Activated CD8-positive, alpha-beta T cell treated with anti-CD3 and anti-CD28 coated beads, Interleukin-2, amount 10 ng/mL, durations not matched to agents 7 days and 5 days (primary cell): ENCODE measurements around the gene C10orf90. TPM values are rescaled to one million over a fixed set of nuclear protein-coding genes. Genes with fewer than 3 reads are reported as not detected.

Experiments
- ATAC-seq: fragments of 150-1000 bp; cut with Tn5 transposase; one replicate; pipeline ENCODE4 v1.10.0; 2021; ENCODE audit warnings: moderate library complexity
- CTCF ChIA-PET: fragments of 350-600 bp; sonication (Branson Sonifier 250); formaldehyde crosslinking; loops from one replicate; lab custom pipeline; 2021; ENCODE audit warnings: antibody characterized with exemption; lab: Charles Lee
- POLR2A ChIA-PET: fragments of 350-600 bp; sonication (Branson Sonifier 250); formaldehyde crosslinking; loops from one replicate; lab custom pipeline; 2021; ENCODE audit warnings: antibody characterized with exemption; lab: Charles Lee
- DNase-seq: peaks from one replicate; pipeline ENCODE4 v3.0.0-alpha.2; 2020
- H3K27ac Mint-ChIP-seq: one replicate; pipeline ENCODE4 v1.8.0; 2021; ENCODE audit warnings: mild to moderate bottlenecking, mixed read lengths
- H3K27me3 Mint-ChIP-seq: one replicate; pipeline ENCODE4 v1.8.0; 2021; ENCODE audit warnings: low read depth, mixed read lengths
- H3K36me3 Mint-ChIP-seq: one replicate; pipeline ENCODE4 v1.8.0; 2021; ENCODE audit warnings: low read depth, mixed read lengths
- H3K4me1 Mint-ChIP-seq: one replicate; pipeline ENCODE4 v1.8.0; 2021; ENCODE audit warnings: low read depth, mixed read lengths
- H3K4me3 Mint-ChIP-seq: one replicate; pipeline ENCODE4 v1.8.0; 2021; ENCODE audit warnings: mild to moderate bottlenecking, mixed read lengths
- H3K9me3 Mint-ChIP-seq: one replicate; pipeline ENCODE4 v1.8.0; 2022; ENCODE audit warnings: mixed read lengths; ENCODE audit not compliant: insufficient read depth
- total RNA-seq, 2 experiments: library from RNA; stranded (reverse); gene quantifications; one replicate each; pipeline ENCODE4 v1.2.3, GENCODE V29; 2021

Gene C10orf90
- total RNA-seq, 2 experiments from 2014 or later: not detected

DNA sequence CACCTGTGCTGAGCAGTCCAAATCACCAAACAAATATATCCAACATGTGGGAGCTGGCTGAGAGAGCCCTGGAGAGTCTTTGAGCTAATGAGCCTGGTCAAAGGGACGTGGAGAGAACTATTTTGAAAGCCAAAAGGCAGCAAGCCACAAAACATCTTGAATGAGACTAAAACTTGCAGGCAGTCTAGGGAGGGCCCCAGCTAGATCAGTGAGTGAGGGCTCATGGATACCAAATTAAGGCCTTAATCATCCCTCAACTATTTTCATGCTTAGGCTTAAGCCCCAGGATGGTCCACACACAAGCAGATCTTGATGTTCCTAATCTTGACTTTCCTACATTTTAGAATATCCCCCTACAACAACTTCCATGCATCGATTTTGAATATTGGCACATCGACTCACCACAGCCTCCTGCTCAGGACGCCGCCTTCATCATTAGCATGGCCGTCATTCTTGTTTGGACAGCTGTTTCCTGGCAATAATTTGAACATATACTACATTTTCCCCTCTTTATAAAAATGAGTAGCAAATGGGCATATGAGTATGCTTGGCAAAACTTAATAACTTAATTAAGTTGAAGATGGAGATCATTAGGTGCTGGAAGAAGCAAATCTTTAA lies 195.3 kb downstream of the C10orf90 start:
- no peak overlapping the region for H3K4me3 Mint-ChIP-seq
- H3K9me3 Mint-ChIP-seq: no peaks in the 10 kb centered on the region
- no peak overlapping the region for H3K27ac Mint-ChIP-seq
- H3K4me1 Mint-ChIP-seq: no peaks in the 10 kb centered on the region
- POLR2A ChIA-PET: no interaction called here
- CTCF ChIA-PET: no interaction called here
- H3K27me3 Mint-ChIP-seq: no peaks in the 10 kb centered on the region
- no peak for ATAC-seq
- no peaks in the 10 kb centered on the region for H3K36me3 Mint-ChIP-seq
- DNase-seq: no peak

DNA sequence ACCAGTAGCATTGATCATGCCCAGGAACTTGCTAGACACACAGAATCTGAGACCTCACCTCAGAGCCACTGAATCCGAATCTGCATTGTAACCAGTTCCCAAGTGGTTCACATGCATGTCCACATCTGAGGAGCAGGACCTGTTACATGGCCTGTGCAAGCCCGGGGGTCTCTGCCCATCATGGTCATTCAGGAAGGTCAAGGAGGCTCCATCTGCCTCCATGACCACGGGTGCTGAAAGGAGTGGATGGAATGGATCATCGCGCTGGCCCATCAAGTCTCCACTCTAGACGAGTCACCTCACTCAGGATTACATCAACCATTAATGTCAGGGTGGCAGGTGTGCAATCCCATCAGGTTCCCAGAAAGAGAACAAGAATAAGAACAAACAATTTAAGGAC lies 196.5 kb downstream of the C10orf90 start:
- no peak overlapping the region for H3K4me3 Mint-ChIP-seq
- ATAC-seq (no peak), DNase-seq (no peak)
- CTCF ChIA-PET: no interaction called here
- H3K27ac Mint-ChIP-seq: no peak overlapping the region
- H3K9me3 Mint-ChIP-seq: no peaks in the 10 kb centered on the region
- no peaks in the 10 kb centered on the region for H3K36me3 Mint-ChIP-seq
- POLR2A ChIA-PET: no interaction called here
- H3K4me1 Mint-ChIP-seq: peaks cover 5% of the 10 kb centered on the region
- no peaks in the 10 kb centered on the region for H3K27me3 Mint-ChIP-seq

DNA sequence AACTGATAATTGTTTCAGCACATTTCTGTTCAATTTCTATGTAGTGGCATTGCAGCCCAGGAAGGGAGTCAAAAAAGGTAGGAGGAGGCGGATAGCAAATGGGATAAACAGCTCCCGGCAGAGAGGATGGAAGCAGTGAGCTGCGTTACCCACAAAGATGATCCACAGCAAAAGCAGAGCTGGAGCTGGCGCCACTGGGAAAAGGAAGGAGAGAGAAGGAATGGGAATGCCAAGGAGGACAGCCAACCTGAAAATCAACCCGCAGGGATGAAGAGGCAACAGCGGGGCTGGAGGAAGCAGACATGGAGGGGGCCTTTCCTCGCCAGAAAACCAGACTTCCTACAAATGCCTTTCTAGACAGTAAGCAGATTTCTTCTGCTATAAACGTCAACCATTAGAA lies 199.5 kb downstream of the C10orf90 start:
- no peaks in the 10 kb centered on the region for H3K27me3 Mint-ChIP-seq
- CTCF ChIA-PET: no interaction called here

DNA sequence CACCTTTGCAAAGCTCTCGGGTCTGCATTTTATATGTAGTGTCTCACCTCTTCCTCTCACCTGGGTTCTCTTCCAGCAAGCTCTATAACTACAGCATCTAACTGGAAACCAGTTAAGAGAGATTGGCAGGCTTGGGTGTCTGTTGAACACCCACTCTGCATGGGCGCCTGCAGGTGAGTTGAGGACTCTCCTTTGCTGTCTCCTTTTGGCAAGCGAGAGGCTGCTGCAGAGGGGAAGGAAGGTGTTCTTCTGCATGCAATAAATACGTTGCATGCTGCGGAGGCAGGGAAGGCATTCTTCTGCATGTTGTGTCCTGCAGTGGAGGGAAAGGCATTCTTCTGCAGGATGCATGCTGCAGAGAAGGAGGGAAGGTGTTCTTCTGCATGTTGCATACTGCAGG lies 200.8 kb downstream of the C10orf90 start:
- ChIA-PET CTCF (no interaction called here), POLR2A (no interaction called here)
- ATAC-seq: no peak
- Mint-ChIP-seq H3K4me1 (peaks cover 8% of the 10 kb centered on the region), H3K27me3 (no peaks in the 10 kb centered on the region), H3K36me3 (no peaks in the 10 kb centered on the region), H3K27ac (no peak overlapping the region), H3K4me3 (no peak overlapping the region), H3K9me3 (no peaks in the 10 kb centered on the region)
- DNase-seq: no peak

More for the DNA sequence above, 199.5 kb downstream of the C10orf90 start:
- Mint-ChIP-seq H3K36me3 (no peaks in the 10 kb centered on the region), H3K4me1 (peaks cover 8% of the 10 kb centered on the region), H3K4me3 (no peak overlapping the region), H3K27ac (no peak overlapping the region), H3K9me3 (no peaks in the 10 kb centered on the region)
- DNase-seq: no peak
- POLR2A ChIA-PET: no interaction called here
- ATAC-seq: no peak

DNA sequence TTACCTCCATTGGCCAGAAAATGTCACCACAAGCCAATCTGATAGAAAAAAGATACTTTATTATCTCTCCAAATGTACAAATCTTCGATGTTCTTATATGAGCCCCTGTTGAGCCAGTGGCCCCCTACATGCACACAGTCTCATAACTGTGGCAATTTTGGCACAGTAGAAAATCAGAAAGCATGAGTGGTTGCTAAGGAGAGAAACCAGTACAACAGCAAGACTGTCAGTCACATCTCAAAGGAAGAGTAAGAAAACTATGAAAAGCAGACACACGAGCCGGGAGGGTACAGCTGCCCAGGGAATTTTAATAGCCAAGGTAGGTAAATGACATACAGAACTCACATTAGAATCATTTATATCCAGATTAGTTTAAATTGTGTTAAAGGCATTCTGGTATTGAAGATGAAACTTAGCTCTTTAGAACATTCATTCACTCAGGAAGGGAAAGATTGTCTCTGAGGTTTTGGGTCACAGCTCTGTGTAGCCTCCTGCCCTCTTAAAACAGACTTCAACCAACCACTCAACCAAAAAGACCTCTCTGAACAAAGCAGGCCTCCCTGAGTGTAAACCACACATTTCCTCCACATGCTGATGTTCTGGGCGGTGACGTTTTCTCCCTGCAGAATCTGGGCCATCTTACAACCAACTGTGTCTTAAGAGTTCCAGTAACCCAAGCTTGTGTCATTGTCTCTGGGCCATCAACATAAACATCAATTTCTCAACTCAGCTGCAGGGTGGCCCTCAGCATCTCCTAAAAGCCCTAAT lies 201.4 kb downstream of the C10orf90 start:
- Mint-ChIP-seq H3K36me3 (no peaks in the 10 kb centered on the region), H3K4me1 (peaks cover 8% of the 10 kb centered on the region), H3K4me3 (no peak overlapping the region), H3K9me3 (no peaks in the 10 kb centered on the region), H3K27ac (no peak overlapping the region), H3K27me3 (no peaks in the 10 kb centered on the region)
- ChIA-PET POLR2A (no interaction called here), CTCF (no interaction called here)
- ATAC-seq: peak; percentile 57
- no peak for DNase-seq

DNA sequence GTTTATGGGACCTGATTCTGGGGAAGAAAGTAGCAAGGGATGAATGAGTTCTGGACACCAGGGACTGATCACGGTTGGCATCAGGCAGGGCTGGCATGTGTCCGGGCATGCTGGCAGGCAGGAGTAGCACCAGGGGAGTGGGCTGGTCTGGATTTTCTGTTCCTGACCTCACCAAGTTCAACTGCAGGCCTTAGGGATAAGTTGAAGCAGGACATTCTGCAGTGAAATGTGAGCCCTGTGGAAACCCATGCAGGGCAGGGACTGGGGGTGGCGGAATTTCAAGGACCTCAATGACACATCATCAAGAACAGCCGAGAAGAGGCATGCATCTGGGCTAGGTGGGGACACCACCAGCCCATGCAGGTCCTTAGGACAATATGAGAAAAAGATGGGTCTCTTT lies 202.0 kb downstream of the C10orf90 start:
- H3K4me1 Mint-ChIP-seq: peaks cover 8% of the 10 kb centered on the region
- ChIA-PET POLR2A (no interaction called here), CTCF (no interaction called here)
- H3K27ac Mint-ChIP-seq: no peak overlapping the region
- no peaks in the 10 kb centered on the region for H3K27me3 Mint-ChIP-seq
- no peaks in the 10 kb centered on the region for H3K9me3 Mint-ChIP-seq
- H3K36me3 Mint-ChIP-seq: no peaks in the 10 kb centered on the region
- no peak for DNase-seq
- H3K4me3 Mint-ChIP-seq: no peak overlapping the region
- no peak for ATAC-seq

DNA sequence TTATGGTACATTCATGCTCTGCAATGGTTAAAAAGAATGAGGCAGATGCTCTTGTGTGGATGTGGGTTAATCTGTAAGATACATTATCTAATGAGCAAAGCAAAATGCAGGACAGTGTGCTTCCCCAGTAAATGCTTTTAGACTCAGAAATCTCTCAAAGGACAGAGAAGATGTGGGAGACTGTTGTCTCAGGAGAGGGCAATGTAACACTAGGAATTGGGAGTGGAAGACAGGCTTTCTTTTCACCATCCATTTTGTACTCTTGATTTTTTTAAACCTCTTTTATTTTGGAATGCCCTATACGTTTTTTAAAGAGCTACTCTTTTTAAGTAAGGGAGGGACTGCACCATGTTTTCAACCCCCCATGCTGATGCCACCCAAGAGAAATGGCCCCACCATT lies 204.7 kb downstream of the C10orf90 start:
- H3K27ac Mint-ChIP-seq: no peak overlapping the region
- peaks cover 8% of the 10 kb centered on the region for H3K4me1 Mint-ChIP-seq
- ATAC-seq (no peak), DNase-seq (no peak)
- no peaks in the 10 kb centered on the region for H3K9me3 Mint-ChIP-seq
- no peak overlapping the region for H3K4me3 Mint-ChIP-seq
- H3K36me3 Mint-ChIP-seq: no peaks in the 10 kb centered on the region
- ChIA-PET POLR2A (no interaction called here), CTCF (no interaction called here)
- no peaks in the 10 kb centered on the region for H3K27me3 Mint-ChIP-seq

DNA sequence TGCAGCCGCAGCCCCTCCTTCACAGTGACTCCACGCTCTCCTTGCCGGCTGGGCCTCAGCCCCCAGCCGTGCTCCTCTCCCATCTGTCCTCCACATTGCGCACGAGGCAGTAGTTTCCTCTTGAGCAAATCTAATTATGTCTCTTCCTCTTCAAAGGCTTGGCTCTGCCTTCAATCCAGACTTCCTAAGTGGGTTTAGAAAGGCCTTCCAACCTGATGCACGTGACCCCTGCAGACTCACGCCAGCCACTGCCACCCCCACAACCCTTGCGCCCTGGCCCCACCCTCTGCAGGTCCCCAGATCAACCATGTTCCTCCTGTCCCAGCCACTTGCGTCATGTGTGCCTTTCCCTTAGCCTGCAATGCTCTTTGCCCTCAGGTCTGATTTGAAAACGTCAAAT lies 207.2 kb downstream of the C10orf90 start:
- H3K9me3 Mint-ChIP-seq: no peaks in the 10 kb centered on the region
- ChIA-PET CTCF (no interaction called here), POLR2A (no interaction called here)
- H3K4me3 Mint-ChIP-seq: no peak overlapping the region
- no peaks in the 10 kb centered on the region for H3K4me1 Mint-ChIP-seq
- DNase-seq (no peak), ATAC-seq (no peak)
- no peaks in the 10 kb centered on the region for H3K27me3 Mint-ChIP-seq
- H3K27ac Mint-ChIP-seq: no peak overlapping the region
- no peaks in the 10 kb centered on the region for H3K36me3 Mint-ChIP-seq

DNA sequence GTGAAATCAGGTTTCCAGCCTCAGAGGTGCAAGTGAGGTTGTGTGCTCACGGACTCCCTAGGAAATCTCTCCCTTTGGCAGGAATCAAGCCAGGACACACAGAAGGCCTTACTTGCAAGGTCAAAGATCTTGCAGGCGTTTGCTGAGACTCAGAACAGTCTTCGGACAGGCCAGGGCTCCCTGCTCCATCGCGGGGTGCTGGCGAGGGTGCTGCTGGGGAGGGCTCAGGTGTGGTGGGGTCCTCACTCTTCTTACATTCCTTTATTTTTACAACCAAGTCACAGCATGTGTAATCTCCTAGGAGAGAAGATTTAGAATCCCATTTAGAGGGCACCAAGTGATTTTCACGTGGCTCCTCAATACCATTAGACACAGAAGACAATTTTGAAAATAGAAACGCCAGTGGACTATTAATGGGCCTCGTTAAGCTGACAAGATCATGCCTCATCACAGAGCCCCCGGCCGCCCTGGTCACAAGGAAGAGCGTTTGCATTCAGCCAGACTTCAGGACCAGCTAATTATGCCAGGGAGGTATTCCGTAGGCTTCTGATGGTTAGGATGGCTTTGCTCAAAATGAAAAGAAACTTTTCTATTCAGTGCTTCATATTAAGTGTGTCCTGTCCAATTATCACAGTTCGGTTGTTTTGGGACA lies 209.1 kb downstream of the C10orf90 start:
- CTCF ChIA-PET: no interaction called here
- ATAC-seq: no peak
- no peak overlapping the region for H3K4me3 Mint-ChIP-seq
- DNase-seq: no peak
- H3K27me3 Mint-ChIP-seq: no peaks in the 10 kb centered on the region
- no peaks in the 10 kb centered on the region for H3K4me1 Mint-ChIP-seq
- H3K9me3 Mint-ChIP-seq: no peaks in the 10 kb centered on the region
- no peaks in the 10 kb centered on the region for H3K36me3 Mint-ChIP-seq
- no peak overlapping the region for H3K27ac Mint-ChIP-seq
- POLR2A ChIA-PET: no interaction called here

DNA sequence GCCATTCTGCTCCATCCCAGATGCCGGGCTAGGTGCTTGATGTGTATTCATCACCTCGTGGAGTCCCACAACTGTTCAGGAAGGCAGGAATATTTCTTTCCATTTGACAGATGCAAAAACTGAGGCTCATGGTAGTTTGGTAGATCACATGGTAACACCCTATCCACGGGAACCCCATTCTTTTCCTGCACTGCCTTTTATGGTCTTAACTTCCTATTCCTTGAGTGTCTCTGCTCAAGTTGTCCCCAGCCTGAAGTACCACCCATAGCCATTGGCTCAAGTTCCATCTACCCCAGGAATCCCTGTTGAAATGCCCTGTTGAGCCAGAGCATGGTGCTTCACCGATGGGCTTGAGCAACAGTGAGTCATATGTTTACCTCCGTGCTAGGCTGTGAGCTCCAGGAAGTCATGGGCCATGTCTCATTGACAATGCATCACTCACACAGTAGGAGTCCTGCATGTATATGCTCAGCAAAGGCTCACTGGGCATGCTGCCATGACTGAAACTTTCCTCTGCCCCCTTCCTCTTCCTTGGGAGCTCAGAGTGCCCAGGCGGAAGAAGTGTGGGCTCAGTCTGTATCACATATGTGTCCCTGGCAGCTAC lies 210.5 kb downstream of the C10orf90 start:
- CTCF ChIA-PET: no interaction called here
- ATAC-seq (no peak), DNase-seq (no peak)
- Mint-ChIP-seq H3K4me1 (no peaks in the 10 kb centered on the region), H3K27ac (no peak overlapping the region), H3K4me3 (no peak overlapping the region), H3K36me3 (no peaks in the 10 kb centered on the region), H3K9me3 (no peaks in the 10 kb centered on the region), H3K27me3 (no peaks in the 10 kb centered on the region)
- POLR2A ChIA-PET: no interaction called here

DNA sequence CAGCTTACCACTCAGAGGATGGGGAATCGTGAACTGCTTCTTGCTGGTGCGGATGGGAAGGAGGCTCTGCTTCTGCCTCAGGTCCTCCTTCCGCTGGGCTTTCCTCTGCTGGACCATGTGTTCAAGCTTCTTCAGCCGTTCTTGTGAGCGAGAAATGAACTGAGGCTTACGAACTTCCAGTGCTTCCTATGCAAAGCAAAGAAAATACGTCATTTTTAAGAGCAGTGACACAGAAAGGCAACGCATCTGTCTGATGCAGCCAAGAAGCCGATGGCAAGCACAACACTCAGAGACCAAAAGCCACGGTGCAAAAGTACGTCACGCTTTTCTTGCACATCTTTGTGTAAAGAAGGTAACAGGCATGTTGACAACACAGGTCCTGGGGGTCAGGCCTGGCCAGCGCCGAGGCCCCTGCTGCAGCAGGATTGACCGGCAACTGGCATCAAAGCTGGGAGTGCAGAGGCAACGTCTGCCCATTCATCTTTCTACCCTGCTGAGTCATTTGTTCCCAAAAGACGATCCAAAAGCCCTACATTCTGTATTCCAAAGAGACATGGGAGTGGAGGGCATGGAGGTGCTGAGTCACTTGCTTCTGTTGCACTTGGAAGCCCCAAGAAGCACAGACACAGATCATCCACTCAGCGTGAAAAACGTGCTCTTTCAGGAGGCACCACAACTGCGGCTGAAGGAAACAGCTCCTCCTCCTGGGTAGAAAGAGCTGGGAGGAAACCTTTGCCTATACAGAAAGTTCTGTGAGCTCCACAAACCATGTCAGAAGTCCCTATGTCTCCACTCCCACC lies 211.3 kb downstream of the C10orf90 start:
- no peaks in the 10 kb centered on the region for H3K4me1 Mint-ChIP-seq
- H3K27ac Mint-ChIP-seq: no peak overlapping the region
- H3K36me3 Mint-ChIP-seq: no peaks in the 10 kb centered on the region
- no peak overlapping the region for H3K4me3 Mint-ChIP-seq
- no peaks in the 10 kb centered on the region for H3K27me3 Mint-ChIP-seq
- H3K9me3 Mint-ChIP-seq: no peaks in the 10 kb centered on the region
- no peak for ATAC-seq
- CTCF ChIA-PET: no interaction called here
- no peak for DNase-seq
- POLR2A ChIA-PET: no interaction called here
